ENCODE results near the gene HAL. TPM values are rescaled to one million over a fixed set of nuclear protein-coding genes. Genes with fewer than 3 reads are reported as not detected.
"Not testable (repeated sequence)": the region's sequence is repeated elsewhere in the genome, so short reads cannot be mapped to it uniquely, and the experiment has no call there.

Gene HAL
- total and polyA plus RNA-seq, 12 donors: 0.07 to 0.93 (median 0.30) TPM; not detected in 4

DNA sequence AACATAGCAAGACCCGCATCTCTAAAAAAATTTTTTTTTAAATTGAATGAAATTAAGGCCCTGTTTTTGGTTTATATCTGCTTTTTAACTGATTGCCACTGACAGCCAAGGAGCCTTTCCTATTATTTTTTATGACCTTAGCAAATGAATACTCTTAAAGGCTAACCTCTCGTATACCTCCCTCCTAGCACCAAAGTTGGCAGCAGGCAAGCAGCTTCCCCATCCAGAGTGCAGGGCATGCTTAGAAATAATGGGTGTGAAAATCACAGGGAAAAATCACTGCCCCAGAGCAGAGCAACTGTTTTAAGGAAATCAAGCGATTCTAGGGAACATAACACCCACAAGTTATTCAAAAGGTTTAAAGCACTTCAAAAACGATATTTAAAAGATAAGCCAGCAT, 20.7 kb downstream of the HAL start:
- H3K4me1 ChIP-seq: no peaks in the 10 kb centered on the region
- ATAC-seq (no peak), DNase-seq (no peak)
- no peak overlapping the region for H3K4me3 ChIP-seq
- 89 to 95% methylated on average over 4 of the region's 4 CpGs for WGBS, 2 donors
- intact Hi-C loops (cut with DNase I): no loop called here
- H3K27ac ChIP-seq: no peak overlapping the region
- no peaks in the 10 kb centered on the region for H3K9me3 ChIP-seq
- H3K36me3 ChIP-seq: peaks cover 0 to 6% (median 0%) of the 10 kb centered on the region in 9 donors
- no peaks in the 10 kb centered on the region for H3K27me3 ChIP-seq
- TF ChIP-seq, protein P1, sequence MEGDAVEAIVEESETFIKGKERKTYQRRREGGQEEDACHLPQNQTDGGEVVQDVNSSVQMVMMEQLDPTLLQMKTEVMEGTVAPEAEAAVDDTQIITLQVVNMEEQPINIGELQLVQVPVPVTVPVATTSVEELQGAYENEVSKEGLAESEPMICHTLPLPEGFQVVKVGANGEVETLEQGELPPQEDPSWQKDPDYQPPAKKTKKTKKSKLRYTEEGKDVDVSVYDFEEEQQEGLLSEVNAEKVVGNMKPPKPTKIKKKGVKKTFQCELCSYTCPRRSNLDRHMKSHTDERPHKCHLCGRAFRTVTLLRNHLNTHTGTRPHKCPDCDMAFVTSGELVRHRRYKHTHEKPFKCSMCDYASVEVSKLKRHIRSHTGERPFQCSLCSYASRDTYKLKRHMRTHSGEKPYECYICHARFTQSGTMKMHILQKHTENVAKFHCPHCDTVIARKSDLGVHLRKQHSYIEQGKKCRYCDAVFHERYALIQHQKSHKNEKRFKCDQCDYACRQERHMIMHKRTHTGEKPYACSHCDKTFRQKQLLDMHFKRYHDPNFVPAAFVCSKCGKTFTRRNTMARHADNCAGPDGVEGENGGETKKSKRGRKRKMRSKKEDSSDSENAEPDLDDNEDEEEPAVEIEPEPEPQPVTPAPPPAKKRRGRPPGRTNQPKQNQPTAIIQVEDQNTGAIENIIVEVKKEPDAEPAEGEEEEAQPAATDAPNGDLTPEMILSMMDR (IDR thresholded peaks at IDR 0.05): no peak

DNA sequence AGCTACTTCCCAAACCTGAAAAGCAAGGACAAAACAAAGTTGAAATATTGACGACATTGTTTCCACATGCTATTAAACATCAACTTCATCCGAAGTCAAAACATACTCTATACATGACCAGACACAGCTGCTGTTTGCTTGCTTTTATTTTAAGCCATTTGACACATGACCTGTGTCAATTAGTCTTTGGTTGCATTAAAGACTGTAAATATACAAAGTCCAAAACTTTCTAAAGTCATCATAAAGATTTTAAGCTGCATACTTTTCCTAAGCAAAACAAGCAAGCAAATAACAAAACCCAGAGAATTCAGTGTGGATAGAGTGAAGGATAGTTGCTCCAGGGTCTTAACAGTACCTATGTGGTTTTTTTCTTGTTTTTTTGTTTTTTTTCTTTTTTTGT, 21.8 kb downstream of the HAL start:
- Histone ChIP-seq H3K9me3 (no peaks in the 10 kb centered on the region), H3K4me1 (no peaks in the 10 kb centered on the region), H3K36me3 (peaks cover 0 to 6% (median 0%) of the 10 kb centered on the region in 9 donors), H3K27ac (no peak overlapping the region), H3K27me3 (no peaks in the 10 kb centered on the region), H3K4me3 (no peak overlapping the region)
- WGBS, 2 donors: 89 to 92% methylated on average over 2 of the region's 2 CpGs
- TF ChIP-seq, protein P1 (IDR thresholded peaks at IDR 0.05): no peak
- ATAC-seq (no peak), DNase-seq (no peak)
- intact Hi-C loops (cut with DNase I): no loop called here

DNA sequence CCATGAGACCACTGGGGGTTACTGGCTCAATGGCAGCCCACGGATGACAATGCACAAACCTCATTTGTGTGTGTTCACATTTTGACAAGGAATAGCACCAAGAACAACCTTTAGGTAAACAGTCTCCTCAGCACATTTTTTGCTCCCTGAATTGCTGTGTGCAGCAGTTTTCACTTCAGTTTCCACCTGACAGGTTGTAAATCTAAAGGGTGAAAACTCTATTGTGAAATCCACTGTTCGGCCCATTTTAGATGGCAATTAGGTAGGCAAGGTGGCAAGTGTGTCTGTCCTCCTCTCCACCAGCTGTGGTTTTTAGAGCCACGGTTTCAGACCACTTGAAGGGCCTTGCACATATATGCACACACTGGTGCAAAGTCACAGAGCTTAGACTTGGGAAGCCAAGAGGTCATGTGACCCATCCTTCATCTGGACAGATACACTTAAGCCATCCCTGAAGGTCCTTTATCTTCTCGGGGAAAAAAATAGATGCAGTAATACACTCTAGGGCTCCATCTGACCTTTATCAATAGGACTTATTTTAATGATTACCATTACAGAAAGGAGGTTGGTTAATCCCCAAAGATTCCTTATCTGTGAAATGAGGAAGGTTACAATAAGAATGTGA, 23.2 kb downstream of the HAL start:
- Histone ChIP-seq H3K9me3 (no peaks in the 10 kb centered on the region), H3K27ac (no peak overlapping the region), H3K4me1 (no peaks in the 10 kb centered on the region), H3K4me3 (no peak overlapping the region), H3K36me3 (peaks cover 0 to 6% (median 0%) of the 10 kb centered on the region in 9 donors), H3K27me3 (no peaks in the 10 kb centered on the region)
- 76 to 81% methylated on average over 4 of the region's 4 CpGs for WGBS, 2 donors
- ATAC-seq (no peak), DNase-seq (no peak)
- TF ChIP-seq, protein P1 (IDR thresholded peaks at IDR 0.05): no peak
- intact Hi-C loops (cut with DNase I): no loop called here

DNA sequence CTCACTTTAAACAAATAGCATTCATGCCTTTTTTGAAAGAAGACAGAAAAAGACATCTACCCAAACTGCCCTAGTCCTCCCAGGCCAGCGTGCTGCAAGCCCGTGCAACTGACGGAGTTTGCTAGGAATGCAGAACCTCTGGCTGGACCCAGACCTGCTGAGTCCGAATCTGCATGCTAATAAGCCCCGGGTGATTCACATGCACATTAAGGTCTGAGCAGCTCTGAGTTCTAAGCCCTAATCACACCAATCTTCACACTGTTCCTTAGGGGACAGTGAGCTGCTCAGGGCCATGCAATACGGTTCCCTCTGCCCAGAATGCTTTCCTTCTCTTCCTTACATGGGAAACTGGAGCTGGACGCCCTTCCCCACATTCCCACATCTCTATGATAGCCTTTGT, 25.2 kb downstream of the HAL start:
- DNase-seq: no peak
- no peaks in the 10 kb centered on the region for H3K9me3 ChIP-seq
- TF ChIP-seq, protein P1 (IDR thresholded peaks at IDR 0.05): no peak

DNA sequence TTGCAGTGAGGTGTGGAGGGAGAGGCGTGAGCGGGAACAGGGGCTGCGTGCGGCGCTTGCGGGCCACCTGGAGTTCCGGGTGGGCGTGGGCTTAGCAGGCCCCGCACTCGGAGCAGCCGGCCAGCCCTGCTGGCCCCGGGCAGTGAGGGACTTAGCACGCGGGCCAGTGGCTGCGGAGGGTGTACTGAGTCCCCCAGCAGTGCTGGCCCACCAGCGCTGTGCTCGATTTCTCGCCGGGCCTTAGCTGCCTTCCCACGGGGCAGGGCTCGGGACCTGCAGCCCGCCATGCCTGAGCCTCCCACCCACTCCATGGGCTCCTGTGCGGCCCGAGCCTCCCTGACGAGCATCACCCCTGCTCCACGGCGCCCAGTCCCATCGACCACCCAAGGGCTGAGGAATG, 27.0 kb downstream of the HAL start:
- ATAC-seq; H3K27me3 ChIP-seq; H3K36me3 ChIP-seq; H3K4me3 ChIP-seq; intact Hi-C loops (cut with DNase I); H3K27ac ChIP-seq; H3K9me3 ChIP-seq; DNase-seq; H3K4me1 ChIP-seq: not testable (repeated sequence)
- WGBS, 2 donors: 95% methylated on average over 19 to 28 of the region's 28 CpGs

More for the DNA sequence above, 25.2 kb downstream of the HAL start:
- H3K4me3 ChIP-seq: no peak overlapping the region
- intact Hi-C loops (cut with DNase I): no loop called here
- no peaks in the 10 kb centered on the region for H3K27me3 ChIP-seq
- 64 to 65% methylated on average over 7 of the region's 7 CpGs for WGBS, 2 donors
- no peaks in the 10 kb centered on the region for H3K4me1 ChIP-seq
- no peak overlapping the region for H3K27ac ChIP-seq
- no peaks in the 10 kb centered on the region for H3K36me3 ChIP-seq
- ATAC-seq: no peak
